ENCODE data around the gene SLIT3.

- no peak for TF ChIP-seq POLR2AphosphoS5 (IDR thresholded peaks at IDR 0.05; ENCODE audit: insufficient read depth in 1 of 2, low read depth in 1 of 2)
- TF ChIP-seq, protein P1, sequence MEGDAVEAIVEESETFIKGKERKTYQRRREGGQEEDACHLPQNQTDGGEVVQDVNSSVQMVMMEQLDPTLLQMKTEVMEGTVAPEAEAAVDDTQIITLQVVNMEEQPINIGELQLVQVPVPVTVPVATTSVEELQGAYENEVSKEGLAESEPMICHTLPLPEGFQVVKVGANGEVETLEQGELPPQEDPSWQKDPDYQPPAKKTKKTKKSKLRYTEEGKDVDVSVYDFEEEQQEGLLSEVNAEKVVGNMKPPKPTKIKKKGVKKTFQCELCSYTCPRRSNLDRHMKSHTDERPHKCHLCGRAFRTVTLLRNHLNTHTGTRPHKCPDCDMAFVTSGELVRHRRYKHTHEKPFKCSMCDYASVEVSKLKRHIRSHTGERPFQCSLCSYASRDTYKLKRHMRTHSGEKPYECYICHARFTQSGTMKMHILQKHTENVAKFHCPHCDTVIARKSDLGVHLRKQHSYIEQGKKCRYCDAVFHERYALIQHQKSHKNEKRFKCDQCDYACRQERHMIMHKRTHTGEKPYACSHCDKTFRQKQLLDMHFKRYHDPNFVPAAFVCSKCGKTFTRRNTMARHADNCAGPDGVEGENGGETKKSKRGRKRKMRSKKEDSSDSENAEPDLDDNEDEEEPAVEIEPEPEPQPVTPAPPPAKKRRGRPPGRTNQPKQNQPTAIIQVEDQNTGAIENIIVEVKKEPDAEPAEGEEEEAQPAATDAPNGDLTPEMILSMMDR (IDR thresholded peaks at IDR 0.05): no peak
These were observed 322.4 kb downstream of the SLIT3 start for GRCh38 chr5:168978500-168978899.
